A673 (cell line): Measurements from ENCODE around the gene CFD. TPM values are rescaled to one million over a fixed set of nuclear protein-coding genes. Genes with fewer than 3 reads are reported as not detected.
A peak's percentile ranks its signal among the peaks of the same experiment; 100 is the strongest.

ENCODE experiments used
- BruUV-seq: library from RNA; stranded (reverse); fragments of 400-500 nt; replicated peaks from 2 replicates; lab custom pipeline; 2021; lab: Mats Ljungman, UMichigan
- CTCF ChIA-PET: fragments of 300-600 bp; sonication (Branson Sonifier 250); formaldehyde crosslinking; loops from one replicate; lab custom pipeline; 2022; ENCODE audit warnings: antibody characterized with exemption; lab: Charles Lee
- POLR2A ChIA-PET: fragments of 300-600 bp; sonication (Branson Sonifier 250); formaldehyde crosslinking; loops from one replicate; lab custom pipeline; 2022; ENCODE audit warnings: antibody characterized with exemption; ENCODE audit not compliant: low non-redundant PET; lab: Charles Lee
- DNase-seq: peaks from one replicate; pipeline ENCODE4 v3.0.0-alpha.2; 2015; ENCODE audit warnings: low spot score
- H3K27ac ChIP-seq: fragments of 200-600 bp; sonication (generic); 2 replicates; pipeline ENCODE4 v1.5.1; 2016; ENCODE audit warnings: mixed run types, low read depth, mild to moderate bottlenecking, mixed read lengths, antibody characterized with exemption, low read length; ENCODE audit not compliant: poor library complexity, severe bottlenecking
- H3K27me3 ChIP-seq: fragments of 200-600 bp; sonication (generic); replicated peaks from 2 replicates; pipeline ENCODE4 v1.6.1; 2017; ENCODE audit warnings: mixed run types, low read depth, mild to moderate bottlenecking, mixed read lengths, antibody characterized with exemption, low read length; ENCODE audit not compliant: insufficient read depth, poor library complexity
- H3K36me3 ChIP-seq: fragments of 200-600 bp; sonication (generic); 2 replicates; pipeline ENCODE4 v1.6.1; 2016; ENCODE audit warnings: mixed run types, mild to moderate bottlenecking, mixed read lengths, antibody characterized with exemption, low read length; ENCODE audit not compliant: insufficient read depth, poor library complexity, severe bottlenecking
- H3K4me1 ChIP-seq: fragments of 200-600 bp; sonication (generic); 2 replicates; pipeline ENCODE4 v1.6.1; 2017; ENCODE audit warnings: mixed run types, mild to moderate bottlenecking, mixed read lengths, antibody characterized with exemption, low read length; ENCODE audit not compliant: insufficient read depth, poor library complexity, severe bottlenecking
- H3K4me3 ChIP-seq: fragments of 200-600 bp; sonication (generic); 2 replicates; pipeline ENCODE4 v1.5.1; 2016; ENCODE audit warnings: low read depth, mixed run types, mild to moderate bottlenecking, mixed read lengths, low read length; ENCODE audit not compliant: poor library complexity, severe bottlenecking
- H3K9me3 ChIP-seq: fragments of 200-600 bp; sonication (generic); 2 replicates; pipeline ENCODE4 v1.6.1; 2016; ENCODE audit warnings: mixed run types, low read depth, mild to moderate bottlenecking, mixed read lengths, antibody characterized with exemption, low read length; ENCODE audit not compliant: poor library complexity, severe bottlenecking
- CTCF ChIP-seq: fragments of 300-800, 200-600 bp; sonication (generic); conservative IDR thresholded peaks from 2 replicates; pipeline ENCODE4 v1.5.1; 2017; ENCODE audit warnings: low read depth, mild to moderate bottlenecking, antibody characterized with exemption, low read length, moderate library complexity, mixed read lengths
- EZH2 ChIP-seq: fragments of 200-600 bp; sonication (generic); IDR thresholded peaks from 2 replicates; pipeline ENCODE4 v1.6.1; 2017; ENCODE audit warnings: borderline replicate concordance, low read depth, mild to moderate bottlenecking, mixed read lengths, antibody characterized with exemption, low read length; ENCODE audit not compliant: poor library complexity, severe bottlenecking
- intact Hi-C: fragments of 100-400 bp; cut with micrococcal nuclease; formaldehyde crosslinking; loops from one replicate; pipeline ENCODE4 v1.10.0; 2022; ENCODE audit not compliant: unreplicated experiment
- total RNA-seq: library from RNA; stranded (reverse); gene quantifications from 2 replicates; pipeline ENCODE4 v1.2.3, GENCODE V29; 2021

Gene CFD
- total RNA-seq, 1 experiment from 2014 or later = 1.1 TPM

- H3K27ac ChIP-seq = no peak overlapping the region
- intact Hi-C loops = no loop called here
- H3K4me3 ChIP-seq = no peak overlapping the region
- H3K9me3 ChIP-seq = no peaks in the 10 kb centered on the region
- no peaks in the 10 kb centered on the region for H3K27me3 ChIP-seq
- POLR2A ChIA-PET = no interaction called here
- peaks cover 4% of the 10 kb centered on the region for H3K36me3 ChIP-seq
- no peak for DNase-seq
- BruUV-seq = no TSS peak
- CTCF ChIA-PET = no interaction called here
- H3K4me1 ChIP-seq = peaks cover 8% of the 10 kb centered on the region
- TF ChIP-seq CTCF = no peak
- no peak for TF ChIP-seq EZH2
Observed at GRCh38 chr19:899336-900042, 40.0 kb downstream of the CFD start.

DNA sequence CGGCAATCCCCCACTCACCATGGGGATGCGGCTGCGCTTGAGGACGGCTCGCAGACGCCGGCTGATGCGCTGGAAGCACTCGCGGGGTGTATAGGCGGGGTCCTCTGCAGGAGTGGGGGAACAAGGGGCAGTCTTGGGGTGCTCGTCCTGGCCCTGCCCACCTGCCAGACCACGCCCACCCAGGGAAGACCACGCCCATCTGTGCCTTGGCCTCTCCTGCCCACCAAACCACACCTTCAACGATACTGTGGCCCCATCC lies 40.5 kb downstream of the CFD start:
- no peak overlapping the region for H3K27ac ChIP-seq
- BruUV-seq = no TSS peak
- no peak for DNase-seq
- intact Hi-C loops = no loop called here
- H3K36me3 ChIP-seq = peaks cover 4% of the 10 kb centered on the region
- TF ChIP-seq CTCF (no peak), EZH2 (no peak)
- ChIA-PET CTCF (no interaction called here), POLR2A (no interaction called here)
- H3K4me1 ChIP-seq = peaks cover 8% of the 10 kb centered on the region
- H3K27me3 ChIP-seq = no peaks in the 10 kb centered on the region
- H3K9me3 ChIP-seq = no peaks in the 10 kb centered on the region
- H3K4me3 ChIP-seq = no peak overlapping the region

GRCh38 chr19:900302-901111 lies 41.0 kb downstream of the CFD start:
- peak; percentile 44 for DNase-seq
- ChIA-PET CTCF (interaction anchor here (0.6 kb wide), 1 partner anchor 107 kb away, joined by 3 read pairs; no protein-coding TSS in a partner anchor), POLR2A (no interaction called here)
- intact Hi-C loops = no loop called here
- Histone ChIP-seq H3K9me3 (no peaks in the 10 kb centered on the region), H3K4me3 (no peak overlapping the region), H3K36me3 (peaks cover 4% of the 10 kb centered on the region), H3K27me3 (no peaks in the 10 kb centered on the region), H3K27ac (no peak overlapping the region), H3K4me1 (peaks cover 8% of the 10 kb centered on the region)
- TF ChIP-seq CTCF (no peak), EZH2 (no peak)
- BruUV-seq = no TSS peak
